ENCODE data around the gene SLC17A3.

DNA sequence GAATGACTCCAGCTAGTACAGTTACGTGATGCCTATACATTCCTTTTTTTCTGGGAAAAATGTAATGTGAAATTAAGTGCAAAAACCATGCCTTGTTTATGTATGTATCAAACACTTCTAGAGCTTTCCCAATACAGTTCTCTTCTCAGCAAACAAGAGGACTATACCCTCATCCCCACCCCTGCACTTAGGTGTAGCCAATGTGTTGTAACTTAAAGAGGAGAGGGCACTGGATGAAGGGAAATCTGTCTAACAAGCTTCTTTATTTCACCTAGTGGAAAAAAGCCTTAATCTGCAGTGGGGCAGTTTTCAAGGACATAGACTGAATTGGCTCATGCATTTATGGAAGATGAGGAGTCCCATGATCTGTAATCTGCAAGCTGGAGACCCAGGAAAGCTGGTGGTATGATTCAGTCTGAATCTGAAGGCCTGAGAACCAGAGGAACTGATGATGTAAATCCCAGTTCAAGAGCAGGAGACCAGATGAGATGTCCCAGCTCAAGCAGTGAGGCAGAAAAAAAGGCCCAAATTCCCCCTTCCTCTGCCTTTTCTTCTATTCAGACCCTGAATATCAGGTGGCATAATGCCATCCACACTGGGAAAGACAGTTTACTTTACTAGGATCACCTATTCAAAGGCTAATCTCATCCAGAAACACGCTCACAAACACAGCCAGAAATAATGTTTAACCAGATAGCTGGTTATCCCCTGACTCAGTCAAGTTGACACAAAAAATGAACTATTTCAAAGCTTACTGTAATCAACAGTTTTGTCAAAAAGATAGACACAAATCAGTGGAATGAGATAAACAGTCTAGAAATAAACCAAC is 25.8 kb upstream of the SLC17A3 start:
- TF ChIP-seq EZH2 (IDR thresholded peaks at IDR 0.05; ENCODE audit: low read depth, unreplicated experiment) = no peak
- TF ChIP-seq, protein P1, sequence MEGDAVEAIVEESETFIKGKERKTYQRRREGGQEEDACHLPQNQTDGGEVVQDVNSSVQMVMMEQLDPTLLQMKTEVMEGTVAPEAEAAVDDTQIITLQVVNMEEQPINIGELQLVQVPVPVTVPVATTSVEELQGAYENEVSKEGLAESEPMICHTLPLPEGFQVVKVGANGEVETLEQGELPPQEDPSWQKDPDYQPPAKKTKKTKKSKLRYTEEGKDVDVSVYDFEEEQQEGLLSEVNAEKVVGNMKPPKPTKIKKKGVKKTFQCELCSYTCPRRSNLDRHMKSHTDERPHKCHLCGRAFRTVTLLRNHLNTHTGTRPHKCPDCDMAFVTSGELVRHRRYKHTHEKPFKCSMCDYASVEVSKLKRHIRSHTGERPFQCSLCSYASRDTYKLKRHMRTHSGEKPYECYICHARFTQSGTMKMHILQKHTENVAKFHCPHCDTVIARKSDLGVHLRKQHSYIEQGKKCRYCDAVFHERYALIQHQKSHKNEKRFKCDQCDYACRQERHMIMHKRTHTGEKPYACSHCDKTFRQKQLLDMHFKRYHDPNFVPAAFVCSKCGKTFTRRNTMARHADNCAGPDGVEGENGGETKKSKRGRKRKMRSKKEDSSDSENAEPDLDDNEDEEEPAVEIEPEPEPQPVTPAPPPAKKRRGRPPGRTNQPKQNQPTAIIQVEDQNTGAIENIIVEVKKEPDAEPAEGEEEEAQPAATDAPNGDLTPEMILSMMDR (conservative IDR thresholded peaks at IDR 0.05; ENCODE audit: low read depth in 2 of 2) = no peak
